Activated CD4-positive, alpha-beta T cell treated with anti-CD3 and anti-CD28 coated beads, Interleukin-2, amount 10 ng/mL, durations not matched to agents 24 days and 14 days (primary cell): ENCODE data around the gene MIEF2. TPM values are rescaled to one million over a fixed set of nuclear protein-coding genes. Genes with fewer than 3 reads are reported as not detected.
"Not testable (repeated sequence)": the region's sequence is repeated elsewhere in the genome, so short reads cannot be mapped to it uniquely, and the experiment has no call there.

Experiments used
- DNase-seq: peaks from one replicate; pipeline ENCODE4 v3.0.0; 2022
- H3K27ac Mint-ChIP-seq: one replicate; pipeline ENCODE4 v1.8.0; 2022; ENCODE audit warnings: mild to moderate bottlenecking, mixed read lengths
- H3K27me3 Mint-ChIP-seq: one replicate; pipeline ENCODE4 v1.8.0; 2022; ENCODE audit warnings: mixed read lengths
- H3K36me3 Mint-ChIP-seq: one replicate; pipeline ENCODE4 v1.8.0; 2022; ENCODE audit warnings: low read depth, mild to moderate bottlenecking, mixed read lengths
- H3K4me1 Mint-ChIP-seq: one replicate; pipeline ENCODE4 v1.8.0; 2021; ENCODE audit warnings: mixed read lengths
- H3K4me3 Mint-ChIP-seq: one replicate; pipeline ENCODE4 v1.8.0; 2022; ENCODE audit warnings: mild to moderate bottlenecking, moderate library complexity, mixed read lengths
- H3K9me3 Mint-ChIP-seq: one replicate; pipeline ENCODE4 v1.8.0; 2021; ENCODE audit warnings: mixed read lengths
- intact Hi-C: fragments of 100-400 bp; cut with micrococcal nuclease; formaldehyde crosslinking; loops from one replicate; pipeline ENCODE4 v1.15.1; 2023
- total RNA-seq: library from RNA; stranded (reverse); gene quantifications from 2 replicates; pipeline ENCODE4 v1.2.3, GENCODE V29; 2022

Gene MIEF2
- total RNA-seq, 1 donor from 2014 or later = 4.3 TPM

- no peak for DNase-seq
- no peak overlapping the region for H3K27ac Mint-ChIP-seq
Observed at GRCh38 chr17:18267366-18267765, 6.9 kb downstream of the MIEF2 start.

GRCh38 chr17:18267927-18268711 lies 7.7 kb downstream of the MIEF2 start:
- H3K27ac Mint-ChIP-seq = no peak overlapping the region
- no peak for DNase-seq
- H3K36me3 Mint-ChIP-seq = peaks cover 6% of the 10 kb centered on the region
- no peak overlapping the region for H3K4me3 Mint-ChIP-seq
- H3K27me3 Mint-ChIP-seq = no peaks in the 10 kb centered on the region
- peaks cover 3% of the 10 kb centered on the region for H3K4me1 Mint-ChIP-seq
- H3K9me3 Mint-ChIP-seq = no peaks in the 10 kb centered on the region
- intact Hi-C loops = no loop called here

More at GRCh38 chr17:18267366-18267765, 6.9 kb downstream of the MIEF2 start:
- Mint-ChIP-seq H3K4me3 (no peak overlapping the region), H3K4me1 (peaks cover 3% of the 10 kb centered on the region), H3K9me3 (no peaks in the 10 kb centered on the region), H3K27me3 (no peaks in the 10 kb centered on the region), H3K36me3 (peaks cover 4% of the 10 kb centered on the region)
- intact Hi-C loops = no loop called here

DNA sequence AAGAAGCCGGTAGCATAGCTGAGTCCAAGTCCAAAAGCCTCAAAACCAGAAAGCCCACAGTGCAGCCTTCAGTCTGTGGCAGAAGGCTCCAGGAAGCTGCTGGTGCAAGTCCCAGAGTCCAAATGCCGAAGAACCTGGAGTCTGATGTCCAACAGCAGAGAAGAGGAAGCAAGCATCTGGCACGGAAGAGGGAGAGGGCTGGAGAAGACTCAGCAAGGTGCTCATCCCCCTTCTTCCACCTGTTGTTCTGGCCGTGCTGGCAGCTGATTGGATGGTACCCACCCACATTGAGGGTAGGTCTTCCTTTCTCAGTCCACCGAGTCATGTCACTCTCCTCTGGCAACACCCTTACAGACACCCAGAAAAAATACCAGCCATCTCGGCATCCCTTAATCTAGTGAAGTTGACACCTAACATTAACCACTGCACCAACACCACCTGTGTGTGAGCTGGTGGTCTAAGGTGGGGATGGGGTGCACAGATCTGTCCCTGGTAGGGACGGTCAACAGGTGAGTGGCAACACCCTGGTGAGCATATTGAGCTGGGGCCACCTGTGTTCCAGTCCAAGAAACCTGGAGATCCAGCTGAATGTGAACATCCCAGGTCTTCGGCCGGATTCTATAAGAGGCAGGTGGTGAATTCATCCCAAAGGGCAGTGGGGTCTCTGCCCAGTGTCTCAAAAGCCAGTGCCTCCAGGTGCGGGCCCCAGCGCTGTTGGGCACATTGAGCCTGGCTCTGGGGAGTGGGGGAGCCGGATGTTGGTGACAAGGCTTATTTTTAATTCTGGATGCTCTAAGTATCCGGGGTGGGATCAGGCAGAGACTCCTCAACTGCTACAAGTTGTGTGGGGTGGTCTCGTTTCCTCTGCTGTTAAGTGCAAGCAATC lies 9.8 kb downstream of the MIEF2 start:
- Mint-ChIP-seq H3K27me3 (no peaks in the 10 kb centered on the region), H3K9me3 (no peaks in the 10 kb centered on the region), H3K36me3 (peaks cover 6% of the 10 kb centered on the region), H3K27ac (no peak overlapping the region), H3K4me3 (no peak overlapping the region), H3K4me1 (peaks cover 3% of the 10 kb centered on the region)
- intact Hi-C loops = no loop called here
- no peak for DNase-seq

- intact Hi-C loops = no loop called here
- Mint-ChIP-seq H3K36me3 (peaks cover 34% of the 10 kb centered on the region), H3K27ac (no peak overlapping the region), H3K27me3 (no peaks in the 10 kb centered on the region), H3K4me3 (no peak overlapping the region), H3K4me1 (no peaks in the 10 kb centered on the region), H3K9me3 (no peaks in the 10 kb centered on the region)
- no peak for DNase-seq
Observed at GRCh38 chr17:18277076-18277475, 16.6 kb downstream of the MIEF2 start.

DNA sequence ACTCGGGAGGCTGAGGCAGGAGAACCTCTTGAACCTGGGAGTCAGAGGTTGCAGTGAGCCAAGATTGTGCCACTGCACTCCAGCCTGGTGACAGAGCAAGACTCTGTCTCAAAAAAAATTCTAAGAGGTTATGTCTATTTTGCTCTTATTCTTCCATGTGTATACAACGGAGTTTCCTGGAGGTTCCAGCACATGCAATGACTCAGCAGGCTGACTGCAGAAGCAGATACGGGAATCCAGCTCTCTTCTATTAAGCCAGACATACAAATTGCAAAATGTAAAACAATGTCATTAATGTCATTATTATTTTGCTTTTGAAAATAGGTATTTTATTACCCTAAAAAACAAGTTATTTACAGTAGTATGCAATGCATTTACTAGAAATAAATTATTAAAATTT lies 18.4 kb downstream of the MIEF2 start:
- intact Hi-C loops = no loop called here

DNA sequence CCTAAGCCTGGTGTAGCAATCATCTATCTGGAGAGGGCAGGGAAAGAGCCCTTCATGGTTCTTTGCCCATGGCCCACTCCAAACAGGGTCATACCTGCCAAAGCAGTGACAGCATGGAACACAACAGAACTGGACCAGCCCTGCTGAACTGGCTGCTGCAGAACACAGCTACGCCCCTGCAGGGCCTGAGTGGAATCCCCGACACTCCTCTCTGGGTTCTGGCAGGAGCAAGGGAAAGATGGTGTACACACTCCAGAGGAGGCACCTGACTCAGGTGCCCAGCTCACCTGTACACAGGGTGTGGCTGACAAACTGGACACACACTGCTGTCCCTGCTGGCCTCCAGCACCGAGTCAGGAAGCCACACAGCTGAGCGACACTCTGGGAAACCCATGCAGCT lies 19.8 kb downstream of the MIEF2 start:
- H3K27me3 Mint-ChIP-seq = no peaks in the 10 kb centered on the region
- intact Hi-C loops = no loop called here
- H3K4me3 Mint-ChIP-seq = no peak overlapping the region
- H3K9me3 Mint-ChIP-seq = no peaks in the 10 kb centered on the region
- H3K4me1 Mint-ChIP-seq = no peaks in the 10 kb centered on the region
- H3K27ac Mint-ChIP-seq = no peak overlapping the region
- peaks cover 57% of the 10 kb centered on the region for H3K36me3 Mint-ChIP-seq
- no peak for DNase-seq

More for the DNA sequence above, 18.4 kb downstream of the MIEF2 start:
- H3K27ac Mint-ChIP-seq = no peak overlapping the region
- H3K4me3 Mint-ChIP-seq = no peak overlapping the region
- DNase-seq = no peak
- H3K27me3 Mint-ChIP-seq = no peaks in the 10 kb centered on the region
- H3K9me3 Mint-ChIP-seq = no peaks in the 10 kb centered on the region
- H3K36me3 Mint-ChIP-seq = peaks cover 48% of the 10 kb centered on the region
- no peaks in the 10 kb centered on the region for H3K4me1 Mint-ChIP-seq

DNA sequence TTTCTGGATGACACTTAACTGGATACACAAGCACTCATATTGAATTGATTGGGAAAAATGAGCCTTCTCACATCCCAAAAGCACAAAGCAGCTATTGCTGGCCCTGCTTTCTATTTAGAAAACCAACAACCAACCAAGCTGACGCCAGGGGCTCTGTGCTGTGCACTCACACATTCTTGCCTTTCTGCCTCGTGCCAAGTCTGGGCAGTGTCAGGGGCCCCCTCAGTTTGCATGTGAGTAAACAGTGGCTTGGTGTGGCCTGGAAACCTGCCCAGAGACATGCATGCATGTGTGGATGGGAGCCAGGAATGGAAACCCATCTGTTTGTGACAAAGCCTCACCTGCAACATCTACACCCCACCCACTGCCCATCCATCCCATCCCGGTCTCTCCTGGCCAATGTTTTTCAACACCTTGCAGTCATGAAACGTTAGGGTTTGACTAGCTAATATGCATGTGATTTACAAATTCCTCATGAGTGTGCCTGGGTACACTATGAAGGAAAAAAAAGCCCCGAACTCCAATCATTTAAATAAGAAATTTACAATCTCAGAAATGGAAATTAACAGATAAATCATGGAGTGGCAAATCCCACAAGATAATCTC lies 20.4 kb downstream of the MIEF2 start:
- H3K9me3 Mint-ChIP-seq = no peaks in the 10 kb centered on the region
- no peaks in the 10 kb centered on the region for H3K4me1 Mint-ChIP-seq
- DNase-seq = no peak
- intact Hi-C loops = no loop called here
- no peak overlapping the region for H3K4me3 Mint-ChIP-seq
- H3K27me3 Mint-ChIP-seq = no peaks in the 10 kb centered on the region
- peaks cover 62% of the 10 kb centered on the region for H3K36me3 Mint-ChIP-seq
- H3K27ac Mint-ChIP-seq = no peak overlapping the region

DNA sequence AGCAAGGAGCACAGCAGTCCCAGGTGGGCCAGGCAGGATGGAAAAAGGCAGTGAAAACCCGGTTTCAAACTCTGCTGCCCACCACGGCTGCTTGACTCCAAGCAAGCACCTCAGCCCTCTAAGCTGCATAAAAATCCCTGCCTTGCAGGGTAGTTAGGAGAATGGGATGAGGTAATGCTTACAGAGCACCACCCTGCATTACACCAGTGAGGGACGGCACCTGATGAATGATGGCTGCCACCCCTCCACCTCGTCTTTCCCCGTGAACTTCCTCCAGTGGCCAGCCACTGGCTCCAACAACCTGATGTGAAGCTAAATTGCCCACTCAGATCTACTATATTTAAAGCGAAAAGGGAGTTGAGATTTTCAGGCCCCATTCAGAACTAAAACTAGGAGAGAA lies 21.3 kb downstream of the MIEF2 start:
- Mint-ChIP-seq H3K4me1 (no peaks in the 10 kb centered on the region), H3K27ac (no peak overlapping the region), H3K27me3 (no peaks in the 10 kb centered on the region), H3K9me3 (no peaks in the 10 kb centered on the region), H3K36me3 (peaks cover 57% of the 10 kb centered on the region), H3K4me3 (no peak overlapping the region)
- intact Hi-C loops = no loop called here
- no peak for DNase-seq

DNA sequence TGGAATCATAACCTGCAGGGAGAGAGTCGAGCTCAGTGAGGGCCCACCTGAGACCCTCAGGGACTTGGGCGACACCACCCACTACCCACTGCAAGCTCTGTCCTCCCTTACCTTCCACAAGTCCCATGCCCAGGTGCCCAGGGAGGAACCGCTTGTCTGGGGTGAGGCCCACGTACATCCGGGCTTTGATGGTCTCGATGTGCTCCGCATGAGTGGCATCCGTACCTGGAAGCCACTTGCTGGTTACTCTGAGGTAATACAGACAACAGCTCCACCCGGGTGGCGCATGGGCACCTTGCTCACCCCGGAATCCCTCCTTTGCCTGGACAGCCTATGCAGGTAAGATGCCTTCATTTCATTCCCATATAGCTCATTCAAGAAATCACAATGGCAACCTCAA lies 24.8 kb downstream of the MIEF2 start:
- intact Hi-C loops = no loop called here
- no peaks in the 10 kb centered on the region for H3K4me1 Mint-ChIP-seq
- H3K9me3 Mint-ChIP-seq = no peaks in the 10 kb centered on the region

DNA sequence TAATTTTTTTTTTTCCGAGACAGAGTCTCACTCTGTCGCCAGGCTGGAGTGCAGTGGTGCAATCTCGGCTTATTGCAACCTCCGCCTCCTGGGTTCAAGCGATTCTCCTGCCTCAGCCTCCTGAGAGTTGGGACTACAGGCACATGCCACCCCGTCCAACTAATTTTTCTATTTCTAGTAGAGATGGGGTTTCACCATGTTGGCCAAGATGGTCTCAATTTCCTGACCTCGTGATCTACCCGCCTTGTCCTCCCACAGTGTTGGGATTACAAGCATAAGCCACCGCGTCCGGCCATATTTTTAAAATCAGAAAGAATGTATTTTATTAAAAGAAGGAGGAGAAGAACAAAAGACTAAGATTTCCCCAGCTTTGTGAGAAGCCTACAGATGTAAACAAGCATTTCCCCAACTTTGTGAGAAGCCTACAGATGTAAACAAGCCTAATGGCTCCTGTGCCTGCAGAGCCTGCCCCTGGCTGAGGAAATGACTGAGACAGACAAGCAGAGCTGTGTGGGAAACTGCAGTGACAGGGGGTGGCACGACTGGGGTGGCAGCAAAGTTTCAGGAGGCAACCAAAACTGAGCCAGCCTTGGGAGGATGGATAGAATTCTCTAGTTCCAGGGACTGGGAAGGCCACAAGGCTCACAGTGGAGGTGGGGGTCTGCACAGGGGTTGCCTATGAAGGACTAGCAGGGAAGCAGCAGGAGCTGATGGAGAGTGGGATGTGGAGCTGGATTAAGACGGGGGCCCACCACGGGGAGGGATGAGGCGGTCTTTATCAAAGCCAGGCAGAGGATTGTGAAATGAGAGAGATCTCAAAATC lies 31.5 kb downstream of the MIEF2 start:
- H3K27ac Mint-ChIP-seq = peak overlapping the region; percentile 12
- no peaks in the 10 kb centered on the region for H3K4me1 Mint-ChIP-seq
- intact Hi-C loops = no loop called here
- H3K9me3 Mint-ChIP-seq = no peaks in the 10 kb centered on the region
- no peak overlapping the region for H3K4me3 Mint-ChIP-seq
- DNase-seq = no peak
- peaks cover 56% of the 10 kb centered on the region for H3K36me3 Mint-ChIP-seq
- no peaks in the 10 kb centered on the region for H3K27me3 Mint-ChIP-seq

More for the DNA sequence above, 24.8 kb downstream of the MIEF2 start:
- H3K27ac Mint-ChIP-seq = no peak overlapping the region
- no peak overlapping the region for H3K4me3 Mint-ChIP-seq
- DNase-seq = no peak
- peaks cover 63% of the 10 kb centered on the region for H3K36me3 Mint-ChIP-seq
- no peaks in the 10 kb centered on the region for H3K27me3 Mint-ChIP-seq

DNA sequence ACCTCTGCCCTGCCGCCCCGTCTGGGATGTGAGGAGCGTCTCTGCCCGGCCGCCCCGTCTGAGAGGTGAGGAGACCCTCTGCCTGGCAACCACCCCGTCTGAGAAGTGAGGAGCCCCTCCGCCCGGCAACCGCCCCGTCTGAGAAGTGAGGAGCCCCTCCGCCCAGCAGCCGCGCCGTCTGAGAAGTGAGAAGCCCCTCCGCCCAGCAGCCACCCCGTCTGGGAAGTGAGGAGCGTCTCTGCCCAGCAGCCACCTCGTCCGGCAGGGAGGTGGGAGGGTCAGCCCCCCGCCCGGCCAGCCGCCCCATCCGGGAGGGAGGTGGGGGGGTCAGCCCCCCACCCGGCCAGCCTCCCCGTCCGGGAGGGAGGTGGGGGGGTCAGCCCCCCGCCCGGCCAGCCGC lies 37.6 kb downstream of the MIEF2 start:
- H3K27me3 Mint-ChIP-seq, H3K4me3 Mint-ChIP-seq, intact Hi-C loops, H3K4me1 Mint-ChIP-seq, H3K27ac Mint-ChIP-seq, DNase-seq, H3K9me3 Mint-ChIP-seq: not testable (repeated sequence)
- H3K36me3 Mint-ChIP-seq = peaks cover 53% of the 10 kb centered on the region

DNA sequence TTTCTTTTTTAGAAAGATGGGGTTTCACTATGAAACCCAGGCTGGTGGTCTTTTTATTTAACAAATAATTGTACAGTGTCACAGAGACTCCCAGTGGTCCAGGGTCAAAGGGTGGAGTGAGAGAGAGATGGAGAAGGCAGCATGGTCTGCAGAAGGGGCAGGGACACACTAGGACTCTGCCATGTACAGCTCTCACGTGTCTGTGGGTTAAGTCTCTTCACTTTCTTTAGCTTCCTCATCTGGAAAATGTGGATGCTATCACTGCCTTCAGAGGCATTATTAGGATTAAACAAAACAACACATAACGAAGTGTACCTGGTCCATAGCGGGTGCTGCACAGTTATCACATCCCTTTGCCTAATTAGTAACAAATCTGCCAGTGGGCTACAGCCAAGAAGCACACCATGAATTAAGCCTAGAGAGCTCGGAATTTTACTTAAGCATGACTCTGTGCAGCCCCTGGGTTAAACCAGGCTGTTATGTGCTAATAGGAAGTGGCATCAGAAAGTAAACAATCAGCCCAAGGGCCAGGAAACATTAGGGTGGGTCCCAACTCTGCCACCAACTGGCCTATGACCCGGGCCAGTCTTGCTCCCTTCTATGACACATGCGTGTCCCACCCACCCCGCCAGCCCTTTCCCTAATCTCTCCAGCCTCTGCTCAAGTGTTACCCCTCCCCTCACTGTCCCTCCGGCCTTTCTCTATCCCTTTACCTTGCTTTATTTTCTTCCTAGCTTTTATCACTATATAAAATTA lies 40.4 kb downstream of the MIEF2 start:
- intact Hi-C loops = no loop called here
- H3K27me3 Mint-ChIP-seq = no peaks in the 10 kb centered on the region
- H3K4me1 Mint-ChIP-seq = no peaks in the 10 kb centered on the region
- no peak for DNase-seq
- H3K27ac Mint-ChIP-seq = no peak overlapping the region
- no peaks in the 10 kb centered on the region for H3K9me3 Mint-ChIP-seq
- no peak overlapping the region for H3K4me3 Mint-ChIP-seq
- H3K36me3 Mint-ChIP-seq = peaks cover 57% of the 10 kb centered on the region

DNA sequence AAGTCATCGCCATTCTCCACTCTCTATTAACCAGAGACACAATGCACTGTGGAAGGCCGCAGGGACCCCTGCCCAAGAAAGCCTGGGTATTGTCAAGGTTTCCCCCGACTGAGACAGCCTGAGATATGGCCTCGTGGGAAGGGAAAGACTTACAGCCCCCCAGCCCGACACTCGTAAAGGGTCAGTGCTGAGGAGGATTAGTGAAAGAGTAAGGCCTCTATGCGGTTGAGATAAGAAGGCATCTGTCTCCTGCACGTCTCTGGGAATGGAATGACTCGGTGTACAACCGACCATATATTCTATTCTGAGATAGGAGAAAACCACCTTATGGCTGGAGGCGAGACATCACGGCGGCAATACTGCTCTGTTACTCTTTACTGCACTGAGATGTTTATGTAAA lies 42.7 kb downstream of the MIEF2 start:
- not testable (repeated sequence) for H3K27ac Mint-ChIP-seq, H3K4me3 Mint-ChIP-seq, H3K9me3 Mint-ChIP-seq, H3K4me1 Mint-ChIP-seq, H3K27me3 Mint-ChIP-seq, DNase-seq
- intact Hi-C loops = loop anchor here (2.0 kb wide), 1 partner anchor 16 kb away; no protein-coding TSS in a partner anchor
- peaks cover 63% of the 10 kb centered on the region for H3K36me3 Mint-ChIP-seq
